ENCODE results near the gene MAS1. TPM values are rescaled to one million over a fixed set of nuclear protein-coding genes. Genes with fewer than 3 reads are reported as not detected.
"Not testable (repeated sequence)": the region's sequence is repeated elsewhere in the genome, so short reads cannot be mapped to it uniquely, and the experiment has no call there.

The MAS1 gene
- polyA plus RNA-seq, 6 donors from 2014 or later: not detected

- no peaks in the 10 kb centered on the region for H3K4me1 Mint-ChIP-seq
- H3K36me3 Mint-ChIP-seq: no peaks in the 10 kb centered on the region
- H3K27me3 Mint-ChIP-seq: peaks cover 45 to 57% (median 48%) of the 10 kb centered on the region in 3 donors
- H3K4me3 Mint-ChIP-seq: no peak overlapping the region
- DNase-seq: no peak
- H3K27ac Mint-ChIP-seq: no peak overlapping the region
- ATAC-seq (ENCODE audit: low read depth in 2 of 2): no peak
- H3K9me3 Mint-ChIP-seq: peaks cover 0 to 8% (median 0%) of the 10 kb centered on the region in 7 donors
These were observed 22.6 kb downstream of the MAS1 start for GRCh38 chr6:159913375-159913774.

- peaks cover 0 to 8% (median 0%) of the 10 kb centered on the region in 7 donors for H3K9me3 Mint-ChIP-seq
- ATAC-seq (ENCODE audit: low read depth in 2 of 2) (no peak), DNase-seq (no peak)
- peaks cover 47 to 57% (median 53%) of the 10 kb centered on the region in 3 donors for H3K27me3 Mint-ChIP-seq
- no peaks in the 10 kb centered on the region for H3K36me3 Mint-ChIP-seq
- H3K27ac Mint-ChIP-seq: no peak overlapping the region
- H3K4me3 Mint-ChIP-seq: no peak overlapping the region
- H3K4me1 Mint-ChIP-seq: no peaks in the 10 kb centered on the region
These were observed 23.2 kb downstream of the MAS1 start for GRCh38 chr6:159913862-159914564.

- ATAC-seq (ENCODE audit: low read depth in 2 of 2) (no peak), DNase-seq (no peak)
- Mint-ChIP-seq H3K27me3 (peaks cover 50 to 57% (median 53%) of the 10 kb centered on the region in 3 donors), H3K27ac (no peak overlapping the region), H3K4me1 (no peaks in the 10 kb centered on the region), H3K36me3 (no peaks in the 10 kb centered on the region), H3K9me3 (peaks cover 0 to 8% (median 0%) of the 10 kb centered on the region in 7 donors), H3K4me3 (no peak overlapping the region)
These were observed 23.8 kb downstream of the MAS1 start for GRCh38 chr6:159914565-159914923.

DNA sequence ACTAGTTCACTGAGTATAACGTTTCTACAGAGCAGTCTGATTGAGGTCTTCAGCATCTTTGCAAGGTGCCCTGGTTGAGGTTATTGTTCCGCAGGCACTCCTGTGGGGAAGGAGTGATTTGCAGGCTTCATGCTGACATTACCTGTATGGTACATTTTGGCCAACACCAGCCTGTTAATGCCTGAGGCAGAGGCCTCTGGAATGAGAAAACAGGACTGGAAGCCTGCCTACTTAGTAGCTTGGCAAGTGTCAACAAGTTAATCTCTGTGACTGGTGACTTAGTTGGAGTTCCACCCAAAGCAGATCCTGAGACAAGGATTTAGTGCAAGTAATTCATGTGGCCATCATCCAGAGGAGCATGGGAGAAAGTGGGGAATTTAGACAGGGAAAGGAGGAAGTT is 24.6 kb downstream of the MAS1 start:
- H3K4me1 Mint-ChIP-seq: no peaks in the 10 kb centered on the region
- no peak overlapping the region for H3K4me3 Mint-ChIP-seq
- H3K36me3 Mint-ChIP-seq: no peaks in the 10 kb centered on the region
- DNase-seq (no peak), ATAC-seq (ENCODE audit: low read depth in 2 of 2) (no peak)
- H3K27me3 Mint-ChIP-seq: peaks cover 49 to 51% (median 49%) of the 10 kb centered on the region in 3 donors
- H3K27ac Mint-ChIP-seq: no peak overlapping the region
- H3K9me3 Mint-ChIP-seq: peaks cover 0 to 6% (median 0%) of the 10 kb centered on the region in 7 donors

GRCh38 chr6:159916237-159916636 is 25.4 kb downstream of the MAS1 start:
- Mint-ChIP-seq H3K27ac (no peak overlapping the region), H3K9me3 (peaks cover 0 to 3% (median 2%) of the 10 kb centered on the region in 7 donors), H3K36me3 (no peaks in the 10 kb centered on the region), H3K4me1 (no peaks in the 10 kb centered on the region), H3K4me3 (no peak overlapping the region), H3K27me3 (peaks cover 46 to 48% (median 46%) of the 10 kb centered on the region in 3 donors)
- no peak for ATAC-seq (ENCODE audit: low read depth in 2 of 2)
- DNase-seq: no peak

DNA sequence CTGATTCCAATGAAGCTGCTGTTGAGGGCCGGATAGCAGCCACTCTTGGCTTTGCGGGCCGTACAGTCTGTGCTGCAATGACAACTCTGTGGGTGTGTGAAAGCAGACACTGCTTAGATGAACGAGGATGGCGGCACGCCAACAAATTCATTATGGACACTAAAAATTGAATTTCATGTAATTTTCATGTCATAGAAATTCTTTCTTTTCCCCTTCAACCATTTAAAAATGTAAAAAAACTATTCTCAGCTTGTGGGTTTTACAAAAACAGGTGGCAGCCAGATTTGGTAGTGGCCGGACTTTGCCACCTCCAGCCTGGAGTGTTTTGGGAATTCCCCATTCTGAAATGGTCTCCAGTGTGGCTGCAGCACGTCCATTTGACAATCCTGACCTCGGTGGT is 26.0 kb downstream of the MAS1 start:
- Mint-ChIP-seq H3K27ac (no peak overlapping the region), H3K9me3 (peaks cover 0 to 8% (median 5%) of the 10 kb centered on the region in 7 donors), H3K4me3 (no peak overlapping the region), H3K27me3 (peaks cover 42 to 48% (median 46%) of the 10 kb centered on the region in 3 donors), H3K4me1 (no peaks in the 10 kb centered on the region), H3K36me3 (peaks cover 0 to 3% of the 10 kb centered on the region in 2 donors)
- DNase-seq: no peak
- ATAC-seq (ENCODE audit: low read depth in 2 of 2): no peak

GRCh38 chr6:159919011-159919511 is 28.3 kb downstream of the MAS1 start:
- peaks cover 2 to 12% (median 8%) of the 10 kb centered on the region in 7 donors for H3K9me3 Mint-ChIP-seq
- H3K4me1 Mint-ChIP-seq: no peaks in the 10 kb centered on the region
- no peak overlapping the region for H3K27ac Mint-ChIP-seq
- ATAC-seq (ENCODE audit: low read depth in 2 of 2) (no peak), DNase-seq (no peak)
- H3K4me3 Mint-ChIP-seq: no peak overlapping the region
- peaks cover 4 to 7% of the 10 kb centered on the region in 2 donors for H3K36me3 Mint-ChIP-seq
- peaks cover 31 to 49% (median 44%) of the 10 kb centered on the region in 3 donors for H3K27me3 Mint-ChIP-seq

- H3K4me3 Mint-ChIP-seq: no peak overlapping the region
- H3K9me3 Mint-ChIP-seq: peaks cover 3 to 20% (median 13%) of the 10 kb centered on the region in 7 donors
- no peak for DNase-seq
- H3K27ac Mint-ChIP-seq: no peak overlapping the region
- H3K36me3 Mint-ChIP-seq: peaks cover 7 to 11% of the 10 kb centered on the region in 2 donors
- no peak for ATAC-seq (ENCODE audit: low read depth in 2 of 2)
- H3K4me1 Mint-ChIP-seq: no peaks in the 10 kb centered on the region
- peaks cover 29 to 52% (median 42%) of the 10 kb centered on the region in 3 donors for H3K27me3 Mint-ChIP-seq
These were observed 29.0 kb downstream of the MAS1 start for GRCh38 chr6:159919800-159920199.

- Mint-ChIP-seq H3K27me3 (peaks cover 13 to 38% (median 37%) of the 10 kb centered on the region in 3 donors), H3K9me3 (peaks cover 3 to 20% (median 13%) of the 10 kb centered on the region in 7 donors), H3K36me3 (peaks cover 7 to 13% of the 10 kb centered on the region in 2 donors)
- not testable (repeated sequence) for DNase-seq; ATAC-seq (ENCODE audit: low read depth in 2 of 2); H3K4me3 Mint-ChIP-seq; H3K4me1 Mint-ChIP-seq; H3K27ac Mint-ChIP-seq
These were observed 33.4 kb downstream of the MAS1 start for GRCh38 chr6:159924150-159924549.

DNA sequence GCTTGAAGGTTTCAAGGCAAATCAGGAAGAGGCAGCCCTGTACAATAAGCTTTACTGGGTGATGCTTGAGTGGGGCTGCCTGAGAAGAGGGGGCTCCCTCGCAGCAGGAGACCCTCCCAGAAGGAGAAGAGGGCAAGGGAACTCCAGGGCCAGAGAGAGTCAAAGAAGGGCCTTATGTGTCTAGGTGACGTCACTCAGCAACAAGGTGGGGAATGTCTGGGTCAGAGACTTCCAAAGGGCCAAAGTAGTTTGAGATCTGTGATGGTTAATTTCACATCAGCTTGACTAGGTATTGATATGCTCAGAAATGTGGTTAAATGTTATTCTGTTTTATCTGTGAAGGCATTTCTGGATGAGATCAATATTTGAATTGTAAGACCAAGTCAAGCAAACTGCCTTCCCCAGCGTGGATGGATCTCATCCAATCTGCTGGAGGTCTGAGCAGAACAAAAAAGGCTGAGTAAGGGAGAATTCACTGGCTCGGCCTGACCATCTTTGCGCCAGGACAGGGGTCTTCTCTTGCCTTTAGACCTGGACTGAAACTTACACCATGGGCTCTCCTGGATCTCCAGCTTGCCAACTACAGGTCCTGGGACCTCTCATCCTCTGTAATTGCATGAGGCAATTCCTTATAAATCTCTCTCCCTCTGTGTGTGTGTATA is 35.9 kb downstream of the MAS1 start:
- Mint-ChIP-seq H3K4me1 (peaks cover 5 to 8% (median 6%) of the 10 kb centered on the region in 3 donors), H3K4me3 (peak overlapping the region in 1 of 8 donors; percentile 72), H3K36me3 (peaks cover 4 to 13% of the 10 kb centered on the region in 2 donors), H3K9me3 (peaks cover 3 to 13% (median 7%) of the 10 kb centered on the region in 7 donors), H3K27ac (peak overlapping the region in 1 of 6 donors; percentile 19), H3K27me3 (peaks cover 4 to 27% (median 26%) of the 10 kb centered on the region in 3 donors)
- DNase-seq (no peak), ATAC-seq (ENCODE audit: low read depth in 2 of 2) (no peak)

DNA sequence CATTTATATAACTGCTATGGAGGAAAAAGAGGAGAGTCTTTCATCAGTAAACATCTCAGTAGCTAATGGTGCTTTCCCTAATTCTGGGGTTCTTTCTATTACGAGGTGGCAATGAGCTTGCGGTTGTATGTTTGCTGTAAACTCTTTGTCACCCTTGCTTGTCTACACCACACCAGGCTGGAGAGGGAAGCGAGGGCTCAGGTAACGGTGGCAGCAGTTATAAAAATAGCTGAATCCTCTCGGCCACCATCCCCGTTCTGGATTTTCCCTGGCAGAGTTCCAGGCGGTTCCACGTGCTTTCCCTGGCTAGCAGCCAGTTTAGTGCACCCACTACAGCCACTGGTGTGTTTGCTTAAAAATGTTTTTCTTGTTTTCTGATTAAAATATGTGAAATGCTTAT is 39.0 kb downstream of the MAS1 start:
- peak in 1 of 2 donors; percentile 27 for ATAC-seq (ENCODE audit: low read depth in 2 of 2)
- Mint-ChIP-seq H3K4me1 (peaks cover 5 to 8% (median 6%) of the 10 kb centered on the region in 3 donors), H3K4me3 (no peak overlapping the region), H3K27ac (peak overlapping the region in 2 of 6 donors; percentile 8 to 65), H3K36me3 (peaks cover 0 to 1% of the 10 kb centered on the region in 2 donors), H3K27me3 (peaks cover 8 to 18% (median 13%) of the 10 kb centered on the region in 3 donors), H3K9me3 (peaks cover 0 to under 1% (median 0%) of the 10 kb centered on the region in 7 donors)
- no peak for DNase-seq

GRCh38 chr6:159931112-159931511 is 40.3 kb downstream of the MAS1 start:
- Mint-ChIP-seq H3K36me3 (no peaks in the 10 kb centered on the region), H3K27ac (no peak overlapping the region), H3K4me1 (peaks cover 5 to 8% (median 6%) of the 10 kb centered on the region in 3 donors), H3K4me3 (no peak overlapping the region), H3K27me3 (peaks cover 19 to 28% (median 22%) of the 10 kb centered on the region in 3 donors), H3K9me3 (peaks cover 0 to 8% (median 0%) of the 10 kb centered on the region in 7 donors)
- ATAC-seq (ENCODE audit: low read depth in 2 of 2) (no peak), DNase-seq (no peak)

GRCh38 chr6:159931846-159932245 is 41.1 kb downstream of the MAS1 start:
- Mint-ChIP-seq H3K4me3 (no peak overlapping the region), H3K36me3 (no peaks in the 10 kb centered on the region), H3K9me3 (peaks cover 0 to 9% (median 0%) of the 10 kb centered on the region in 7 donors), H3K27ac (no peak overlapping the region), H3K4me1 (peaks cover 5 to 8% (median 6%) of the 10 kb centered on the region in 3 donors), H3K27me3 (peaks cover 19 to 30% (median 28%) of the 10 kb centered on the region in 3 donors)
- no peak for ATAC-seq (ENCODE audit: low read depth in 2 of 2)
- DNase-seq: no peak

Measured in naive B cell (primary cell).